Measurements from ENCODE around the gene TREML4.

Gene TREML4

DNA sequence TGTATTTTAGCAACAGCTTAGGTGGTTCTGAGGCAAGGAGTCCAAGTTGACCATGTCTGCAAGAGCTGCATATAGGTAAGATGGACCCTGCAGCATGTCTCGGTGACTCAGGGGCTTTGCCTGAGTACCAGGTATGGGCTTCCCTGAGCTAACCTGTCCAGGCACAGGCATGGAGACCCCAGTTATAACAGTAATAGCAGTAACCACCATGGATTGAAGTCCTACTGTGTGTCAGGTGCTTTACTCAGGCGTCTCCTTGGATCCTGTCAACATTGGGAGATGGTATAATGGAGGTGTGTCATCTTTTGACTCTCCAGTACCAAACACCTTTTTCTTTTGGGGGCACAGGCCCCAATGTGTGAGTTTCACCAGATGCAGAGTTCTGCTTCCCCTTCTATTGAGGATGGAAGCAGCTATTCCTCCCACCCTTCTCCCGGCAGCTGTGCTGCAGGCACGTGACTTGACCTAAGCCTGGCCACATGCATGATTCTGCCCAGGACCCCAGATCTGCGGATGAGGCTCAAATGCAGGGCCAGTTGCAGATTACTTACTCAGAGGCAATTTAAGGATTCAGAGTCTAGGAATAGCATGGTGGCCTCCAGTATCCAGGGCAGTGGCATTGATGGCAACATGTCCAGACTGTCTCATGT lies 44.6 kb downstream of the TREML4 start:
- no peak for TF ChIP-seq SPI1 (IDR thresholded peaks at IDR 0.05; ENCODE audit: borderline replicate concordance, low read depth)
- TF ChIP-seq POLR2AphosphoS5 (IDR thresholded peaks at IDR 0.05; ENCODE audit: low read depth): no peak
- TF ChIP-seq REST (IDR thresholded peaks at IDR 0.05; ENCODE audit: insufficient replicate concordance, low read depth): no peak
- no peak for TF ChIP-seq GABPA (IDR thresholded peaks at IDR 0.05; ENCODE audit: low read depth)
- no peak for TF ChIP-seq CTCF (IDR thresholded peaks at IDR 0.05; ENCODE audit: insufficient read depth, low read length)
- Histone ChIP-seq H3K4me3 (replicated peaks; ENCODE audit: insufficient read depth, low read length) (no peak overlapping the region), H3K27me3 (ENCODE audit: insufficient read depth, poor library complexity, severe bottlenecking) (no peaks in the 10 kb centered on the region), H3K27ac (replicated peaks) (peak overlapping the region; percentile 81)
- DNase-seq (ENCODE audit: low read depth in 1 of 2, low spot score in 1 of 2): no peak

DNA sequence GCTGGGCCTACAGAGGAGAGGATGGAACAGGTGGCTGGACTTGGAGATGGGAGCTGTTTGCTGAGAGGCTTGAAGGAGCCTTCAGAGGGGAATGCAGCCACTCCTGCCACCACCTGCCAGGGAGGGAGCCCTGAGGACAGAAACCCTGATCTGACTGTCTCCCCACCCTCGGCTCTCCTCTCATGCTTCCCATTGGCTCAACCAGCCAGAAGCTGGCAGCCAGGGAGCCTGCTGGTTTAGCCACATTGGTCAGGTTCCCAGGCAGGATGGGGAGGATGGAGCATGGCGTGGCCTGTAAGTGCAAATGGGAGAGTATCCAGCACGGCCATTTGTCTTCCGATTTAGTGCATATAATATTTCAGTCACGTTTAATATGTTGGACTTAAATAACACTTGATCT lies 45.6 kb downstream of the TREML4 start:
- DNase-seq (ENCODE audit: low read depth in 1 of 2, low spot score in 1 of 2): no peak
- Histone ChIP-seq H3K27me3 (ENCODE audit: insufficient read depth, poor library complexity, severe bottlenecking) (no peaks in the 10 kb centered on the region), H3K4me3 (replicated peaks; ENCODE audit: insufficient read depth, low read length) (no peak overlapping the region), H3K27ac (replicated peaks) (no peak overlapping the region)
- TF ChIP-seq SPI1 (IDR thresholded peaks at IDR 0.05; ENCODE audit: borderline replicate concordance, low read depth) (no peak), CTCF (IDR thresholded peaks at IDR 0.05; ENCODE audit: insufficient read depth, low read length) (no peak), POLR2AphosphoS5 (IDR thresholded peaks at IDR 0.05; ENCODE audit: low read depth) (no peak), REST (IDR thresholded peaks at IDR 0.05; ENCODE audit: insufficient replicate concordance, low read depth) (no peak), GABPA (IDR thresholded peaks at IDR 0.05; ENCODE audit: low read depth) (no peak)

DNA sequence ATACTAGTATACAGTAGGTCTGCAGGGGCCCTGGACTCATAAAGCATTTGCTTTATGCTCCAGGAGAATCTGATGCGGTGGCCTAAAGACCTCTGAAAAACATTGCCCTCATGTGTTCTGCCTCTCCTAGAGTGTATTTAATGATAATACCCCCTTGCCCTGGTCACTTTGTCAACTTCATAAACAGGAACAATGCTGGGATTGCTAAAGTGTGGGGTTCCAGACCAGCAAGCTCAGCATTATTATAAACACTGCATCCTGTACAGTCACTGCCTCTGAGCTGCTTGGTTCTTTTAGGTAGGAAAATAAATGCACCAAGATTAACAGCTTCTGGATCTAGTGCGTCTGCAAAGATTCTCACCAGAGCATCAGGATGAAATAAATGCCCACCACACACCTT lies 46.1 kb downstream of the TREML4 start:
- Histone ChIP-seq H3K27me3 (ENCODE audit: insufficient read depth, poor library complexity, severe bottlenecking) (no peaks in the 10 kb centered on the region), H3K4me3 (replicated peaks; ENCODE audit: insufficient read depth, low read length) (no peak overlapping the region), H3K27ac (replicated peaks) (0 out of 2 replicates have a peak overlapping the region, but pooled peaks have one; percentile 5)
- DNase-seq (ENCODE audit: low read depth in 1 of 2, low spot score in 1 of 2): no peak
- no peak for TF ChIP-seq POLR2AphosphoS5 (IDR thresholded peaks at IDR 0.05; ENCODE audit: low read depth)
- TF ChIP-seq CTCF (IDR thresholded peaks at IDR 0.05; ENCODE audit: insufficient read depth, low read length): no peak
- no peak for TF ChIP-seq SPI1 (IDR thresholded peaks at IDR 0.05; ENCODE audit: borderline replicate concordance, low read depth)
- no peak for TF ChIP-seq REST (IDR thresholded peaks at IDR 0.05; ENCODE audit: insufficient replicate concordance, low read depth)
- no peak for TF ChIP-seq GABPA (IDR thresholded peaks at IDR 0.05; ENCODE audit: low read depth)

All from HL-60 (cell line).